PFSK-1 (cell line): ENCODE measurements around the gene GPSM1.

Experiments used
- FOXP2 ChIP-seq: optimal IDR thresholded peaks from 2 replicates; pipeline ENCODE3; 2011; ENCODE audit warnings: borderline replicate concordance, control low read depth, inconsistent platforms; ENCODE audit not compliant: insufficient read depth; ENCODE audit errors: extremely low read length, extremely low read depth
- POLR2AphosphoS5 ChIP-seq: IDR thresholded peaks from 2 replicates; pipeline ENCODE4 v1.6.1; 2012; ENCODE audit warnings: low read depth, mild to moderate bottlenecking, control low read depth, low read length, moderate library complexity
- REST ChIP-seq, 2 experiments: IDR thresholded peaks; 2 replicates each; pipeline versions ENCODE4 v1.6.1 to v1.8.0; 2011 to 2012; ENCODE audit warnings: low read depth in 2 of 2, low read length in 2 of 2, control low read depth in 1 of 2, inconsistent platforms in 1 of 2, mild to moderate bottlenecking in 1 of 2, moderate library complexity in 1 of 2; ENCODE audit not compliant: insufficient read depth in 1 of 2
- SIN3A ChIP-seq: IDR thresholded peaks from 2 replicates; pipeline ENCODE4 v1.6.1; 2012; ENCODE audit warnings: mild to moderate bottlenecking, low read length, moderate library complexity, borderline replicate concordance; ENCODE audit not compliant: insufficient read depth
- TAF1 ChIP-seq: IDR thresholded peaks from 2 replicates; pipeline ENCODE4 v1.6.1; 2012; ENCODE audit warnings: low read length, control low read depth, borderline replicate concordance; ENCODE audit not compliant: insufficient read depth

The GPSM1 gene

GRCh38 chr9:136352682-136353081 is 25.3 kb downstream of the GPSM1 start:
- TF ChIP-seq TAF1 (no peak), POLR2AphosphoS5 (no peak), SIN3A (no peak)

- no peak for TF ChIP-seq SIN3A
- no peak for TF ChIP-seq TAF1
- no peak for TF ChIP-seq POLR2AphosphoS5
- no peak for TF ChIP-seq FOXP2
- no peak for TF ChIP-seq REST (IDR thresholded peaks at IDR 0.05; ENCODE audit: insufficient read depth in 1 of 2, low read depth in 2 of 2, low read length in 2 of 2)
Measured at GRCh38 chr9:136353088-136353487, 25.7 kb downstream of the GPSM1 start.

- TF ChIP-seq SIN3A = no peak
- TF ChIP-seq POLR2AphosphoS5 = no peak
- TF ChIP-seq REST (IDR thresholded peaks at IDR 0.05; ENCODE audit: insufficient read depth in 1 of 2, low read depth in 2 of 2, low read length in 2 of 2) = no peak
- no peak for TF ChIP-seq TAF1
- TF ChIP-seq FOXP2 = no peak
Measured at GRCh38 chr9:136353757-136354488, 26.6 kb downstream of the GPSM1 start.

- TF ChIP-seq REST (IDR thresholded peaks at IDR 0.05; ENCODE audit: insufficient read depth in 1 of 2, low read depth in 2 of 2, low read length in 2 of 2) (no peak), TAF1 (no peak), FOXP2 (no peak), POLR2AphosphoS5 (no peak), SIN3A (no peak)
Measured at GRCh38 chr9:136354592-136355085, 27.3 kb downstream of the GPSM1 start.

GRCh38 chr9:136355616-136356557 is 28.5 kb downstream of the GPSM1 start:
- TF ChIP-seq REST (IDR thresholded peaks at IDR 0.05; ENCODE audit: insufficient read depth in 1 of 2, low read depth in 2 of 2, low read length in 2 of 2) = no peak
- no peak for TF ChIP-seq FOXP2
- no peak for TF ChIP-seq TAF1
- no peak for TF ChIP-seq SIN3A
- no peak for TF ChIP-seq POLR2AphosphoS5
